ENCODE data around the gene PDE6H. TPM values are rescaled to one million over a fixed set of nuclear protein-coding genes. Genes with fewer than 3 reads are reported as not detected.

PDE6H gene
- total and polyA plus RNA-seq, 9 donors = not detected

DNA sequence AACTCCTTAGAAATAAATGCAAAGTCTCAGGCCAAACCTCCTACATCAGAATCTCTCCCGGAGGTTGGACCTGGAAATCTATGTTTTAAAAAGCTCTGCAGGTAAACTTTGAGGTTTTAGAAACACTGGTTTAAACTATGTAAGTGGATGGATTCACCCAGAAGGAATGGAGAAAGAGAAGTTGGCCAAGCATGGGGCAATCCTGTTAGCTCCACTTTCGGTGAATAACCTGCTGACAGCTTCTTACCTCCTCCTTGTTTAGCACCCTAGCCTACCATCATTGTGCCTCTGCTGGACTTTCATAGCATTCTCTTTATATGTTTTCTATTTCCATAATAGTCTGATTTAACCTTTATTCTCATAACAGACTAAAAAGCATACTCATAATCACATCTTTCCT is 8.4 kb upstream of the PDE6H start:
- Histone ChIP-seq H3K27ac (ENCODE audit: low read length) (no peak overlapping the region), H3K4me3 (ENCODE audit: low read length) (no peak overlapping the region), H3K36me3 (ENCODE audit: control insufficient read depth, insufficient read depth, low read length) (no peaks in the 10 kb centered on the region), H3K27me3 (ENCODE audit: control insufficient read depth, insufficient read depth, low read length) (no peaks in the 10 kb centered on the region), H3K4me1 (ENCODE audit: control insufficient read depth, insufficient read depth, low read length) (no peaks in the 10 kb centered on the region), H3K9me3 (replicated peaks; ENCODE audit: control insufficient read depth, low read depth, low read length) (no peaks in the 10 kb centered on the region)
- 80% methylated on average over 1 of the region's 2 CpGs for WGBS (ENCODE audit: insufficient coverage)
- no peak for DNase-seq

DNA sequence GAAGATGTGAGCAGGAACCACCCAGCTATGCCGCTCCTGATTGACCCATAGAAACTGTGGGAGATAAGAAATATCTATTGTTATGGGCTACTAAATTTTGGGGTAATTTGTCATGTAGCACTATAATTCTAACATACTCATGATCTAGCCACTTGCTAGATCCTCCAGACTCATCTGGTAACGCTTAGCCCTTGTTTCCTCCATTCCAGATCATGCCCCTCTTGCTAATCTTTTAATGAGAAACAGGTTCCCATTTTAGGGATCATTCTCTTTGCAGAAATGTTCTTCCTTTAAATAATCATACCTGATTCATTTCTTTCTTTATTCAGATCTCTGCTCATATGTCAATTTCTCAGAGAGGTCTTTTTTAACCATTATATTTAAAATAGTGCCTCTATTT is 7.6 kb upstream of the PDE6H start:
- no peaks in the 10 kb centered on the region for H3K27me3 ChIP-seq (ENCODE audit: control insufficient read depth, insufficient read depth, low read length)
- DNase-seq = no peak
- no peak overlapping the region for H3K4me3 ChIP-seq (ENCODE audit: low read length)
- H3K27ac ChIP-seq (ENCODE audit: low read length) = no peak overlapping the region
- no CpG with 5 or more reads among the region's 2 CpGs for WGBS (ENCODE audit: insufficient coverage)
- H3K9me3 ChIP-seq (replicated peaks; ENCODE audit: control insufficient read depth, low read depth, low read length) = no peaks in the 10 kb centered on the region
- H3K36me3 ChIP-seq (ENCODE audit: control insufficient read depth, insufficient read depth, low read length) = no peaks in the 10 kb centered on the region
- no peaks in the 10 kb centered on the region for H3K4me1 ChIP-seq (ENCODE audit: control insufficient read depth, insufficient read depth, low read length)

DNA sequence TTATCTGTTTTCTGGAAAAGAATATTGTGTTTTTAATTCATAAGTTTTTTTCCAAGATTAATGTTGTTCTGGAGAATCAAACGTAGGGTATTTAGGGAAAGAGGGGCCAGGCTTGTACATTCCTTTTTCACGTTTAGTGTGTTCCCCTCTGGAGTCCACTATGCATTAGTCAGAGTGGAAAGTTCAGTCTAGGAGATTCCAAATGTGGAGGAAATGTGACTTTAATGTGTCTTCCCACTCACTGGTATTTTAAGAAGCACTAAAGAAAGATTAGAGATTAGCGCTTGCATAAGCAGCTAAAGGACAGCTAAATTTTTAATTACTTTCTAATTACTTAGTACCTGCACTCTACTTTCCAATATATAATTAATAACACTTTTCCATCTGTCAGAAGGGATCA is 4.4 kb upstream of the PDE6H start:
- no peak for DNase-seq
- WGBS (ENCODE audit: insufficient coverage) = 20% methylated on average over 1 of the region's 3 CpGs

DNA sequence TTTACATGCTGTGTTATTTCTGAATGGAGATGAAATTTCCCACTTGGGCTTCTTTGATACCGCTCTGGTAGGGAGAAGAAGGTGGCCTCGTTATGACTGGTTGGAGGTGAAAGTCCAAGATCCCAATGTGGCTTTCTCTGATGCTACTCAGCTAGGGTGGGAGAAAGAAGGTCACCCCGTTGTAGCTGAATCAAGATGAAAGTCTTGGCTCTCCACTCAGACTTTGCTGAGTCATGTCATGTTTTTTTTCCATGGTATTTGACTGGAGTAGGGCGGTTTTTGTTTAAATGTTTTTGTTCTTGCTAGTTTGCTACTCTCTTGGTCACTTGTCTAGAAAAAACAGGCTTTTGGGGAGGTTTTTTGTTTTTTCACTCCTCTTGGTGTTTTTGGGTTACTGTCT is 2.4 kb upstream of the PDE6H start:
- H3K4me1 ChIP-seq (ENCODE audit: control insufficient read depth, insufficient read depth, low read length) = no peaks in the 10 kb centered on the region
- H3K27ac ChIP-seq (ENCODE audit: low read length) = no peak overlapping the region
- 90% methylated on average over 2 of the region's 4 CpGs for WGBS (ENCODE audit: insufficient coverage)
- no peaks in the 10 kb centered on the region for H3K36me3 ChIP-seq (ENCODE audit: control insufficient read depth, insufficient read depth, low read length)
- no peaks in the 10 kb centered on the region for H3K9me3 ChIP-seq (replicated peaks; ENCODE audit: control insufficient read depth, low read depth, low read length)
- H3K4me3 ChIP-seq (ENCODE audit: low read length) = no peak overlapping the region
- no peaks in the 10 kb centered on the region for H3K27me3 ChIP-seq (ENCODE audit: control insufficient read depth, insufficient read depth, low read length)
- no peak for DNase-seq

More for the DNA sequence above, 4.4 kb upstream of the PDE6H start:
- H3K27ac ChIP-seq (ENCODE audit: low read length) = no peak overlapping the region
- H3K27me3 ChIP-seq (ENCODE audit: control insufficient read depth, insufficient read depth, low read length) = no peaks in the 10 kb centered on the region
- H3K36me3 ChIP-seq (ENCODE audit: control insufficient read depth, insufficient read depth, low read length) = no peaks in the 10 kb centered on the region
- H3K9me3 ChIP-seq (replicated peaks; ENCODE audit: control insufficient read depth, low read depth, low read length) = no peaks in the 10 kb centered on the region
- no peak overlapping the region for H3K4me3 ChIP-seq (ENCODE audit: low read length)
- H3K4me1 ChIP-seq (ENCODE audit: control insufficient read depth, insufficient read depth, low read length) = no peaks in the 10 kb centered on the region

DNA sequence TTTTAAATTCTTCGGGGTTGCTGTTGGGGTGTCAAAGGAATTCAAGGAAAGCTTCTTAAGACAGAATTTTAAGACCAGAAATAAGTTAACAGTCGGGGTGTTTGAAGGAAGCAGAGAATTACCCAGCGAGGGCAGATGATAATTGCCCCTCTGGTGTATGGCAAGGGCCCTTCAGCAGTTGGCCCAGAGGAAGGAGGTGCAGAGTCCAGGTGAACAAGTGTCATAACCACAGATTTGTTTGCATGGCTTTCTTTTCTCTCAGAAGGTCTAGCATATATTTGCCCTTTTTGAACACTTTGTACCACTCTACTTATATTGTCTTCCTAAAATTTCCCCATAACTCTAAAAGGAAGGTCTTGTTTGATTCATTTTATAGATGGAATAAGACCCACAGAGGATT is 1.8 kb downstream of the PDE6H start:
- 100% methylated on average over 1 of the region's 3 CpGs for WGBS (ENCODE audit: insufficient coverage)

DNA sequence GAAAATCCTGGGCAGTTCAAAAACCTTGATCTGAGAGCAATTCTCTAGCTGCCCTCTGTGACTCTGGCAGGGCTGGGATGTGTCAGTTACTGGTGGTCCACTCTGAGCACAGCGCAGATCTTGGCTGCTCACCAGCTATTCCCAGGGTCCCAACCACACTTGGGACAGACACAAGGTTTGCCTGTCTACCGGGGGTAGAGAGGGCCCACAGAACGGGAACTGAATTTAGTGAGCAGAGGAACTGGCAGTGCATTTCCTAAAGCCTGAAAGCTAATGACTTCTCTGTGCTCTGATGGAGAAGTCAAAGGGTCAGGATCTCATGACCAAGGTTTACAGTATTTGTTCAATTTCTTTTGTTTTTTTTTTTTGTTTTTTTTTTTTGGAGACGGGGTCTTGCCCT is 2.6 kb downstream of the PDE6H start:
- no peak overlapping the region for H3K27ac ChIP-seq (ENCODE audit: low read length)

More for the DNA sequence above, 1.8 kb downstream of the PDE6H start:
- Histone ChIP-seq H3K27me3 (ENCODE audit: control insufficient read depth, insufficient read depth, low read length) (no peaks in the 10 kb centered on the region), H3K36me3 (ENCODE audit: control insufficient read depth, insufficient read depth, low read length) (no peaks in the 10 kb centered on the region), H3K9me3 (replicated peaks; ENCODE audit: control insufficient read depth, low read depth, low read length) (no peaks in the 10 kb centered on the region), H3K4me1 (ENCODE audit: control insufficient read depth, insufficient read depth, low read length) (no peaks in the 10 kb centered on the region), H3K27ac (ENCODE audit: low read length) (no peak overlapping the region), H3K4me3 (ENCODE audit: low read length) (no peak overlapping the region)
- no peak for DNase-seq

DNA sequence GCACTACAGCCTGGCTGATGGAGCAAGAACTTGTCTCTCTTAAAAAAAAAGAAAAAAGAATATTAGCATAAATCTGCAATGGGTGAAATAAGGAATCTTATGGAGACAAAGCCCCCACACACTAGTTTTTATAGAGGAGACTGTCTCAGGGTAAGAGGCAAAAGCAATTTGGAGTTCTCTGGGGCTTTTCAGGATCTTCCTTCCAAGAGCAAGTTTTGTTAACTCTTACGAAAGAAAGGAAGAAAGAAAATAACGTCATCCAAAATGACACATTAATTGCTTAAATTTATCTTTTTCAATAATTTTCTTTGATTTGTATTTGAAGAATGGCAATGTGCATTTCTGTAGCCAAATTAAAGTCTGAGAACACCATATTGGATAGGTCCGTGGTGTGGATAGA is 3.8 kb downstream of the PDE6H start:
- Histone ChIP-seq H3K9me3 (replicated peaks; ENCODE audit: control insufficient read depth, low read depth, low read length) (no peaks in the 10 kb centered on the region), H3K27ac (ENCODE audit: low read length) (no peak overlapping the region), H3K4me1 (ENCODE audit: control insufficient read depth, insufficient read depth, low read length) (no peaks in the 10 kb centered on the region), H3K4me3 (ENCODE audit: low read length) (no peak overlapping the region), H3K36me3 (ENCODE audit: control insufficient read depth, insufficient read depth, low read length) (no peaks in the 10 kb centered on the region), H3K27me3 (ENCODE audit: control insufficient read depth, insufficient read depth, low read length) (no peaks in the 10 kb centered on the region)
- DNase-seq = no peak
- 83% methylated on average over 1 of the region's 3 CpGs for WGBS (ENCODE audit: insufficient coverage)

More for the DNA sequence above, 2.6 kb downstream of the PDE6H start:
- Histone ChIP-seq H3K4me1 (ENCODE audit: control insufficient read depth, insufficient read depth, low read length) (no peaks in the 10 kb centered on the region), H3K27me3 (ENCODE audit: control insufficient read depth, insufficient read depth, low read length) (no peaks in the 10 kb centered on the region), H3K9me3 (replicated peaks; ENCODE audit: control insufficient read depth, low read depth, low read length) (no peaks in the 10 kb centered on the region), H3K4me3 (ENCODE audit: low read length) (no peak overlapping the region), H3K36me3 (ENCODE audit: control insufficient read depth, insufficient read depth, low read length) (no peaks in the 10 kb centered on the region)
- DNase-seq = no peak
- 84% methylated on average over 3 of the region's 4 CpGs for WGBS (ENCODE audit: insufficient coverage)

DNA sequence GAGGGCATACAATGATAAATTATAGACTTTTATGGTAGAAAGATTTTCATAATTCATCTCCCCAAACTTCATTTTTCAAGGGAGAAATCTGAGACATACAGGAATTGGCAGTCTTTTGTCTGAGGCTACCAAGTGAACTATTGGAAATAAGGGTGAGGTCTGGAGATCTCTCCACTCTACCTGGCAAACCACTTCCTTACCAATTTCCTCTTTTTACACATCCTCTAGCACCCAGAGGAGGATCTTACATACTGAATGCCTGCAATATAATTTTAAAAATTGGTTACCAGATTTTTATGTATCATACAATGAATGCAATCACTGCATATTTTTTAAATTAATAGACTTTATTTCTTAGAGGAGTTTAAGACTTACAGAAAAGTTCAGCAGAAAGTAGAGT is 6.6 kb downstream of the PDE6H start:
- no peaks in the 10 kb centered on the region for H3K9me3 ChIP-seq (replicated peaks; ENCODE audit: control insufficient read depth, low read depth, low read length)
- H3K36me3 ChIP-seq (ENCODE audit: control insufficient read depth, insufficient read depth, low read length) = no peaks in the 10 kb centered on the region
- no peaks in the 10 kb centered on the region for H3K4me1 ChIP-seq (ENCODE audit: control insufficient read depth, insufficient read depth, low read length)
- no peaks in the 10 kb centered on the region for H3K27me3 ChIP-seq (ENCODE audit: control insufficient read depth, insufficient read depth, low read length)
- no peak overlapping the region for H3K4me3 ChIP-seq (ENCODE audit: low read length)
- no peak for DNase-seq
- no peak overlapping the region for H3K27ac ChIP-seq (ENCODE audit: low read length)

DNA sequence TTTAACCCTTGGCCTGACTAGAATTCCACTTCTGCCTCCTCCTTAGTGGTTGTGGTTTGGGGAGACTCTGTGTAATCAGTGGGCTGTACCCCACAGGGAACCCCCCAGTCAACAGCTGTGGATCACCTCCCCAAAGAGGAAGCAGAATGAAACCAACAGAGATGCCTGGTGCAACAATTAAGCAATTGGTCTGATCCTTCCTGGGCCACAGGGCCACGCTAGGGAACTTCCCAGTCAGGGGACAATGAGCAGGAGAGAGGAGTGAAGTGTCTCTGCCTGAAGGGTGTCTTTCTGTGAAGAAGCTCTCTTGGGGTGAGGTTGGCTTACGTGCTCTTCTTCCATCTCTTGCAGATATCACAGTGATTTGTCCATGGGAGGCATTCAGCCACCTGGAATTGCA is 8.2 kb downstream of the PDE6H start:
- Histone ChIP-seq H3K4me1 (ENCODE audit: control insufficient read depth, insufficient read depth, low read length) (no peaks in the 10 kb centered on the region), H3K27ac (ENCODE audit: low read length) (no peak overlapping the region), H3K27me3 (ENCODE audit: control insufficient read depth, insufficient read depth, low read length) (no peaks in the 10 kb centered on the region), H3K4me3 (ENCODE audit: low read length) (no peak overlapping the region), H3K36me3 (ENCODE audit: control insufficient read depth, insufficient read depth, low read length) (no peaks in the 10 kb centered on the region), H3K9me3 (replicated peaks; ENCODE audit: control insufficient read depth, low read depth, low read length) (no peaks in the 10 kb centered on the region)
- WGBS (ENCODE audit: insufficient coverage) = no CpG with 5 or more reads among the region's 2 CpGs
- DNase-seq = no peak

DNA sequence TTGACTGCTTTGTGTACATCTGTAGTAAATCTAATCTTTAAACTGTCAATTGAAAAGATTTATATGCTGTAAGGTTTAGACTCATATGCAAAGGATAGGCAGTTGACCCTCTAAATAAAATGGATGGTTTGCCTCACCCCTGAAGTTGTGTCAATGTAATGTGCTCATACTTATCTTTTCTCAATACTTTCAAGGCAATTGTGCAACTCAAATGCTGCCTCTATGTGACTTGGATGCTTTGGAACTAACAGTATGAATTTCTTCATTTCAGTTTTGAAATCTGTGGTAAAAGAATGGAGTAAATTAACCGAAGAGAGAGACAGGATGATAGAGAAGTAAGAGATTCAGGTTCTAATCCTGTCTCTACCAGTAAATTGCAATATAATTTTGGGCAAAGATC is 9.7 kb downstream of the PDE6H start:
- Histone ChIP-seq H3K4me3 (ENCODE audit: low read length) (no peak overlapping the region), H3K27me3 (ENCODE audit: control insufficient read depth, insufficient read depth, low read length) (no peaks in the 10 kb centered on the region), H3K36me3 (ENCODE audit: control insufficient read depth, insufficient read depth, low read length) (no peaks in the 10 kb centered on the region), H3K9me3 (replicated peaks; ENCODE audit: control insufficient read depth, low read depth, low read length) (no peaks in the 10 kb centered on the region), H3K4me1 (ENCODE audit: control insufficient read depth, insufficient read depth, low read length) (no peaks in the 10 kb centered on the region), H3K27ac (ENCODE audit: low read length) (no peak overlapping the region)
- DNase-seq = no peak
- no CpG with 5 or more reads among the region's 1 CpG for WGBS (ENCODE audit: insufficient coverage)

DNA sequence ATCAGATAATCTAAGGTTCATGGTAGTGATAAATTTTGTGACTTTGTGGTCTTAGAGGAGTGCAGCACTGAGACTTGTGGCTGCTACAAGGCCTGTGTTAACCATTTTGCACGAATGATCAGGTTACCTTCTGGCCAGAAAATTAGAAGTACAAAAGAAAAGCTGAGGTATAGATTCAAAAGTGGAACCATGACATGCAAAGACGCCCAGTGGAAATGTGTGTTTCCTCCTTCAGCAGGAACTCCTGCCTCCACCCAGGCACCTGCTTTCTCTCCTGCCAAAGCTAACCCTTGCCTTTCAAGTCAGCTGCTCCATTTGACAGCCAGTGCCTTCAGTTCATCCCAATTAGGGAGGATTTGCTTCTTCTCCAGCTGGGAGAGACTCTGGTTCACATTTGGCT is 10.1 kb downstream of the PDE6H start:
- no peak overlapping the region for H3K4me3 ChIP-seq (ENCODE audit: low read length)
- no peak overlapping the region for H3K27ac ChIP-seq (ENCODE audit: low read length)
- H3K27me3 ChIP-seq (ENCODE audit: control insufficient read depth, insufficient read depth, low read length) = no peaks in the 10 kb centered on the region
- H3K9me3 ChIP-seq (replicated peaks; ENCODE audit: control insufficient read depth, low read depth, low read length) = no peaks in the 10 kb centered on the region
- DNase-seq = no peak
- no CpG with 5 or more reads among the region's 2 CpGs for WGBS (ENCODE audit: insufficient coverage)
- H3K36me3 ChIP-seq (ENCODE audit: control insufficient read depth, insufficient read depth, low read length) = no peaks in the 10 kb centered on the region
- no peaks in the 10 kb centered on the region for H3K4me1 ChIP-seq (ENCODE audit: control insufficient read depth, insufficient read depth, low read length)

All from muscle of leg (tissue), 11 donors.